ENCODE measurements around the gene NDUFC1.

The NDUFC1 gene

DNA sequence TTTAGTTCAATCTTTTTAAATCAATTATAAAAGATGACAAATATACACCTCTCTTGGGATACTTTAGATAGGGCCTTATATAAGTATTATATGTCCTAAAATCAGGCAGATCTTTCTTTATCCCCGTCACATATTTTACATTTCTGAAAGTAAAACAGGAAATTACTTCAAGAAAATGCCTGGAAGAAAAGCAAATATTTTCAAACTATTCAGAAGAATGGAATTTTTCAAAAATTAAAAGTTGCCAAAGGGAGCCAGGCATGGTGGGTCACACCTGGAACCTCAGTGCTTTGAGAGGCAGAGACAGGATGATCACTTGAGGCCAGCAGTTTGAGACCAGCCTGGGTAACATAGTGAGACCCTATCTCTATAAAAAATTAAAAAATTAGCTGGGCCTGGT, 56.7 kb downstream of the NDUFC1 start:
- no peak for DNase-seq

DNA sequence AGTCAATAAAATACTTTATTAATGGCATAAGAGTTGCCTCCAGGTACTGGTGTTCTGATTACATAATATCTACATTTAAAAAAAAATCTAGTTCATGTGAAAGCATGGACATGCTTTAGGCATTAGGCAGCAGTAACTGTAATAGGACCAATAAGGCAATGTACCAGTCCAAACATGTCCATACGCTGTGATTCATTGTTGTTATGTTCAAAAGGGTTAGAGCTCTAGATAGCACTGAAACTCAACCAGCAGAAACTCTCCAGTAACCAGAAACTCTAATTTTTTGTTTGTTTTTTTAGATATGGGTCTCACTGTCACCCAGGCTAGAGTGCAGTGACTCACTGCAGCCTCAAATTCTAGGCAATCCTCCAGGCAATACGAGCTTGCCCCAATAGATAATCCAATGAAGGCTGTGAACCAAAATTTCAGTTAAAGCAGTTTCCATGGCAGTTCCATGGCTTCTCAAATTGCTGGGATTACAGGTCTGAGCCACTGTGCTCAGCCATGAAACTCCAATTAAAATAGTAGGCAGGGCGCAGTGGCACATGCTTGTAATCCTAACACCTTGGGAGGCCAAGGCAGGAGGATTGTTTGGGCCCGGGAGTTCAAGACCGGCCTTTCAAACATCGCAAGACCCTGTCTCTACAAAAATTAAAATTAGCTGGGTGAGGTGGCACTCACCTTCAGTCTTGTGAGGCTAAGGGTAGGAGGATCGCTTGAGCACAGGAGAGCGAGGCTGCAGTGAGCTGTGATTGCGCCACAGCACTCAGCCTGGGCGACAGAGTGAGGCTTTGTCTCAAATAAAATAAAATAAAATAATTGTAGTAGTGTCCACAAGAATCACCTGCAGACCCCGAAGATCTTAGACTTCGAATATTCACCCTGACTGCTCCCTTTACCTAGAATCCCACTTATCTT, 58.6 kb downstream of the NDUFC1 start:
- no peak for DNase-seq

DNA sequence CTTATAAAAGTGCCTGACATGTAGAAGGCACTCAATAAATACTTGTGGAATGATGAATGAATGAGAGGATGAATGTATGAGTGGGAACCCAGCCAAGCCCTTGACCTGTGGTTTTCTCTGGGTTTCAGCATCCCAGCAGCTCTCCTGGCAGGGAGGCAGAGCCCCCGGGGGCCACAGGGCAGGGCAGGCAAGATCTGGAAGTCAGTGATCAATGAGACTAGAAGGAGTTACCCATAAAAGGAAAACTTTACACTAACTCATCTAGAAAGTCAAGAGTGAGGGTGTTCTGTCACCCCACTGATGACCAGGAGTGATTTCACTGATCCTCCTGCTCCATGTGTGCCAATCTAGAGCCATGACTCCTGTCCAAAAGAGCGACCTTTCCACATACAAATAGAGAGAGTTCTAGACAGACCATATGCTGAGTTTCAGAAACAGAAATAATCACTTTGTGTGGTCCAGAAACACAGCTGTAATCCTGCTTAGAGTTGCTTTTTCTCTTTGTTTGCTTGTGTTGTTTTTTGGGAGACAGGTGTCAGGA, 59.7 kb downstream of the NDUFC1 start:
- DNase-seq, result no peak

DNA sequence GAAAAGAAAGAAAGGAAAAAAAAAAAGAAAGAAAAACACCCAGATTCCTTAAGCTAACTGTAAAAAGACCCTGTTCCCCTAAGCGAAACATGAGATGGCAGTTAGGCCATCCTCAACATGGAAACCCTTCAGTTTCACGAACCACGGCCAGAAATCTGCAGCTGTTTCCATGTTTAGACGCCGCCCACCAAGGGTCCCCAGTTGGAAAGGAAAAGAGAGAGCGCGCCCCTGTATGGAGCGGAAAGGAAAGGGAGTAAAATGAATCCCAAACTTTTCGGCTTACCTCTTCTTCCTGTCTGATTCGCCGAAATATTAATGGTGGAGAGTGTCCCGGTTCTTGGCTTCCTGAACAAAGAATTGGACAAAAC, 60.5 kb downstream of the NDUFC1 start:
- DNase-seq, result no peak

DNA sequence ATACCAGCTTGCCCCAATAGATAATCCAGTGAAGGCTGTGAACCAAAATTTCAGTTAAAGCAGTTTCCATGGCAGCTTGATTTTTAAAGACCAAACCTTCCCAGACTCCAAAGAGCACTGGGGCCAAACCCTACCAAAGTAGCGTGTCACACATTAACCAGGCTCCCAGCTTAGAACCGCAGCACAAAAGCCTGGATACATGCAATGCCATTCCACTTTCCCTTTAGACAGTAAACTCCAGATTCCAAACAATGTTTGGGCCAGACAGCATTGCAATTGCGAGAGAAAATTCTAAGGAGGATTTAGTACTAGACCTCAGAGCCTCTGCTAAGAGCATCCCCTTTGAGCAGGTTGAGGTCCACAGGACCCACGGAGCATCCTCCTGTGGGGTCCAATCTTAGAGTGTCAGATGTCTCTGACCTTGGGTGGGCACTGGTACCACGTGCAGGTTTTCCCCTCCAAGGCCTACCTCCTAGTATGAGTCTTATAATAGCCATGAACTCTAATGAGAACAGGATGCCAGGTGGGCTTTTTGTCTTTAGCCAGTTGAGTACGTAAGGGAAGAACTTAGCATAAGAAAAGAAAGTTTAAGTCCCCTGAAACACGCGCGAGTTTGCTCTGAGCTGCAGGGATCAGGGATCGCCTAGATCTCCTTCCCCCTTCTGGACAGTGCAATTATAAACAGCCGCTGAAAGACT, 61.0 kb downstream of the NDUFC1 start:
- no peak for DNase-seq

All from CD4-positive, alpha-beta T cell treated with Interleukin-12 subunit alpha and Interleukin-12 subunit beta, for 1 hour (primary cell).